NCI-H2081 treated with DMSO at 0.1 percent for 48 hours (cell line): ENCODE results near the gene DCST1.

ENCODE experiments used
- DNase-seq: peaks from one replicate; lab custom pipeline; 2025; lab: John Stamatoyannopoulos, UW

Gene DCST1

DNA sequence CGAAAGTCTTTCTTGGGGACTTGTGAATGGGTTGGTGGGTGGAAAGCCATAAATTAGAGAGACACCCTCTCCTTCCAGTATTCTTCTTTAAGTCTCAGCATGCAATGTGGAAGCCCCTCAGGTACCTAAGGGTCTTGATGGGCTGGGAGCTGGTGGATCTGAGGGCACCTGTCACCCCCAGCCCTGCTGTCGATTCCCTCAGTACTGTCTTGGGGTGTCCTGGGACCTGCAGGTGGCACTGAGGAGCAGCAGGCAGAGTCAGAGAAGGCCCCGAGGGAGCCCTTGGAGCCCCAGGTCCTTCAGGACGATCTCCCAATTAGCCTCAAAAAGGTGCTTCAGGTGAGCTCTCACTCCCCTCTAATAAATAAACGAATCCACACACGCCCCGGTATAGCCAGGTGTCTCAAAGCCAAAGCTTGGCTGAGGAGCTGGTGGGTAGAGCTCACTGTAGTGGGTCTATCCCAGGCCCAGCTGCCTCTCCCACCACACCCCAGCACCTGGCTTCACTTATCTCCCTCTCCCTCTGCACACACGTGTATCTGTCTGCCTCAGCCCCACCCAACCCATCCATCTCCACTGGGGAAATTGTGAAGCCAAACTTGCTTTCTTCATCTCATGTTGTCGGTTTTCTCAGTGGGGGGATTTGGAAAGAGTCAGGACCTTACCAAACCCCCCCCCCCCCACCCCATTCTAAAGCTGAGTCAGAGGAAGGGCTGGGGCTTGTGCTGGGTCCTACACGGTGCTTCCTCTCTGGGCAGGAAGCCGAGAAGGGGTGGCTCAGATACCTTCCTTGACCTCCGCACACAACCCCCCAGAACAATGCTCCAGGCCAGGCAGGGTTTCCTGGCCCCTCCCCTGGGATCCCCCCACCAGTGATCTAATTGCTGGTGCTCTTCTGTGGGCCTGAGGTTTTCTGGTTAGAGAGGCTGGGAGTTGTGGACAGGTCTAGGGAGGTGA, 19.1 kb downstream of the DCST1 start:
- no peak for DNase-seq

DNA sequence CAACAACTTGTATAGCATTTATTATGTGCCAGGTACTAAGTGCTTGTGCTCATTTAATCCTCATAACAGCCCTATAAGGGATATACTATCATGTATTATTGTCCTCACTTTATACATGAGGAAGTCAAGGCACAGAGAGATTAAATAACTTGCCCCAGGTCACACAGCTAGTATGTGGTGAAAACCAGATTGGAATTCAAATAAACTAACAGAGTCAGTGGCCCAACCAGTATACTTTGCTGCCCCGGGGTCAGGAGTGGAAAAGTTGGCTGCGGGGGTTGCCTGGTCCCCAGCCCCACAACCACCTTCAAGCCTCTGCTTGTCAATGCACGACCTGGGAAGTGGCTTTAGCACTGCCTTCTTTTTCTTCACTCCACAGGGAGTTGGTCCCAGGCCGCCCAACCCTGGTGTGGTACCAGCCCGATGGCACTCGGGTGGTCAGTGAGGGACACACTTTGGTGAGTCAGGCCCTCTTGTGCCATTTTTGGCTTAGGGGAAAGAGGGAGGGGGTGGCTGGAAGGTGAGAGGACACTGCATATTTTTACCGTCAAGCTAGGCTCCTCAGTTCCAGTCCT, 20.0 kb downstream of the DCST1 start:
- no peak for DNase-seq

DNA sequence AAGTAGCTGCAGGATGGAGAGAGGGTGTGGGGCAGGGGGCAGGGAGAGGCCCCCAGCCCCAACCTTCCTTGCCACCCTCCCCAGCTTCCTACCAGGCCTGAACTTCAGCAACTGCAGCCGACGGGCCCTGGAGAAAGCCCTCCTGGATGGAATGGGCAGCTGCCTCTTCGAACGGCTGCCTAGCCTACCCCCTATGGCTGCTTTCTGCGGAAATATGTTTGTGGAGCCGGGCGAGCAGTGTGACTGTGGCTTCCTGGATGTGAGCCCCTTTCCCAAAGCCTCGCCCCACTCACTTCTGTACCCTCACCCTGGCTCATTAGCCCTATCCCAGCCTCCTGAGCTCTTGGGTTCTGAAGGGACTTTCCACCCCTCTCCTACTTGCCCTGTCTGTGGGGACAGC, 23.5 kb downstream of the DCST1 start:
- no peak for DNase-seq

DNA sequence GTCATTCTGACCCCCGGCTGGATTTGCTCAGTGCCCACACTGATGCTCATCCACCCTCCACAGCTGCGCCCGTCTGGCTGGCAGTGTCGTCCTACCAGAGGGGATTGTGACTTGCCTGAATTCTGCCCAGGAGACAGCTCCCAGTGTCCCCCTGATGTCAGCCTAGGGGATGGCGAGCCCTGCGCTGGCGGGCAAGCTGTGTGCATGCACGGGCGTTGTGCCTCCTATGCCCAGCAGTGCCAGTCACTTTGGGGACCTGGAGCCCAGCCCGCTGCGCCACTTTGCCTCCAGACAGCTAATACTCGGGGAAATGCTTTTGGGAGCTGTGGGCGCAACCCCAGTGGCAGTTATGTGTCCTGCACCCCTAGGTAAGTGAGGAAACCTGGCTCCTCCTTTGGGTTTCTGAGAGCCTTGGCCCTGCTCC, 24.2 kb downstream of the DCST1 start:
- no peak for DNase-seq

DNA sequence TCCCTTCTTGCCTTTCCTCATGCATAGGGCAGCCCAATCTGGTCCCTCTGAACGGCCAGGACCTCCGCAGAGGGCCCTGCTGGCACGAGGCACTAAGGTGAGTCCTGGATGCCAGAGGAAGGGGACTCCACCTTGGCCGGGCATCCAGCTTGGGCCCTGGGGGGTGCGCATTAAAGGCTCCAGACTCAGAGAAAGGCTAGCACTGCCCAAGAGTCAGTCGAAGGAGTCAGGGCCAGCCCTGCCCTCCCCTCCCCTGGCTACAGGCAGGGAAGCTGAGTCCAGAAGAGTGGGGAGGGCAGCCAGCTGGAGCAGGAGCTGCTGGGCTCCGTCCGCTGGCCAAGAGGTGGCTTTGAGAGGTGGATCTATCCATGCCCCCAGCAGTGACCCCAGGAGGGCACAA, 27.1 kb downstream of the DCST1 start:
- no peak for DNase-seq

DNA sequence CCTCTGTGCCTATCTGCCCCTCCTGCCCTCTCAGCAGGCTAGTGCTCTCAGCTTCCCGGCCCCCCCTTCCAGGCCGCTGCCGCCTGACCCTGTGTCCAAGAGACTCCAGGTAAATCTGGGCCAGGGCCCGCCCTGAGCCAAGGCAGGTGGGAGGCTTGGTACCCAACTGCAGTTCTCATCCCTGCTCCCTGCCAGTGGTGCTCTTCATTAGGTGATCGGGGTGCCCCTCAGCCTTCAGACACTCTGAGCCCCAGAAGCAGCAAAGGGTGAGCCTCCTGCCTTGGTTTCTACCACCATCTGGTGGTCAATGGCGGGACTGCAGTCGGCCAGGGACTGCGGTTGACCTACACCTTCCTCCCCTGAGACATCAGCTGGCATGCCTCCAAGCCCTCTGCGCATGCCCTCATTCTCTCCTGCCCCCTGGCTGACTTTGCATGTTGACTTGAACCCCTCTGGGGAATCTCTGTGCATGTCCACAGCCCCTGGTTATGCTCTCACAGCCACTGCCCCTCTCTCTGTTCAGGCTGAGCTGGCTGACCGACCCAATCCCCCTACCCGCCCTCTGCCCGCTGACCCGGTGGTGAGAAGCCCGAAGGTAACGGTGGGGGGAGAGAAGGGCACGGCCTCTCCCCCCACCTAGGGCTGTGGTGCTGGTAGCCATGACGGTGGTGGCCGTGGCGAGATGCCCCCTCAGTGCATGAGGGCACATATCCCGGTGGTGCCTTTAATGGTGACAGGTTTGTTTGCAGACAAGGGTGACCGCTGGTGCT, 27.9 kb downstream of the DCST1 start:
- peak; percentile 48 for DNase-seq

DNA sequence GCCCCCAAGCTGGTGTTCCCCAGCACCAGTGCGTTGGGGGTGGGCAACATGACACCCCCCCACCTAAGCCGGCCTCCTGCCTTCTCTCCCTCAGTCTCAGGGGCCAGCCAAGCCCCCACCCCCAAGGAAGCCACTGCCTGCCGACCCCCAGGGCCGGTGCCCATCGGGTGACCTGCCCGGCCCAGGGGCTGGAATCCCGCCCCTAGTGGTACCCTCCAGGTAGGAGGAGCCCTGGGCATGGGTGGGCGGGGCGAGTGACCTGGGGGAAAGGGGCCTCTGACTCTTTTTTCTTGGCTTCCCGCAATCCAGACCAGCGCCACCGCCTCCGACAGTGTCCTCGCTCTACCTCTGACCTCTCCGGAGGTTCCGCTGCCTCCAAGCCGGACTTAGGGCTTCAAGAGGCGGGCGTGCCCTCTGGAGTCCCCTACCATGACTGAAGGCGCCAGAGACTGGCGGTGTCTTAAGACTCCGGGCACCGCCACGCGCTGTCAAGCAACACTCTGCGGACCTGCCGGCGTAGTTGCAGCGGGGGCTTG, 28.6 kb downstream of the DCST1 start:
- no peak for DNase-seq

DNA sequence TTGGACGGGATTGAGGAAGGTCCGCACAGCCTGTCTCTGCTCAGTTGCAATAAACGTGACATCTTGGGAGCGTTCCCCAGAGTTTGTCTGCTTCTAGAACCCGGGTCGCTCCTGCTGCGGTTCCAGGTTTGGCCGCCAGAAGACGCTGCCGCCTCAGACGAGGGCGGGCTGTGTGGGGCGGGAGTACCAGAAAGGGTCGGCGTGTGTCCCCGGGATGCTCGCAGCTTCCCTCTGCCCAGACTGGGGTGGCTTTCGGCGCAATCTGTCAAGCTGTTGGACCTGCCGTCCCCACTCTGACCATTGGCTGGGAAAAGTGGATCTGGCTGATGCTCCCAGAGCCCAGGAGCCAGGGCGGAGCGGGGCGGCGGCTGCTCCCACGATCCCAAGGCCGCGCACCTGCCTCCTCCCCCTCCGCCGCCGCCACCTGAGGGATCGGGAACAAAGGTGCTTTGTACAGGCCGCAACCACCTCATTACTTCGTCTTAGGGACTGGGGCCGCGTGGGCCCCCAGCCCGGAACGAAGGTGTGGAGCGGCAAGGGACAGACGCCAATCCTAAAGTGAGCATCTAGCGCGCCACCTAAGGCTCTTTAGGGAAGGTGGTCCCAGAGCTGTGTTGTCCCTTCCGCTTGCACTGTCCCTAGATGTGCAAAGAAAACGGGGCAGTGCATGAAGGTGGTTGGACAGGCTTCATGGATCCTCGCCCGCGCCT, 29.2 kb downstream of the DCST1 start:
- DNase-seq, result no peak

DNA sequence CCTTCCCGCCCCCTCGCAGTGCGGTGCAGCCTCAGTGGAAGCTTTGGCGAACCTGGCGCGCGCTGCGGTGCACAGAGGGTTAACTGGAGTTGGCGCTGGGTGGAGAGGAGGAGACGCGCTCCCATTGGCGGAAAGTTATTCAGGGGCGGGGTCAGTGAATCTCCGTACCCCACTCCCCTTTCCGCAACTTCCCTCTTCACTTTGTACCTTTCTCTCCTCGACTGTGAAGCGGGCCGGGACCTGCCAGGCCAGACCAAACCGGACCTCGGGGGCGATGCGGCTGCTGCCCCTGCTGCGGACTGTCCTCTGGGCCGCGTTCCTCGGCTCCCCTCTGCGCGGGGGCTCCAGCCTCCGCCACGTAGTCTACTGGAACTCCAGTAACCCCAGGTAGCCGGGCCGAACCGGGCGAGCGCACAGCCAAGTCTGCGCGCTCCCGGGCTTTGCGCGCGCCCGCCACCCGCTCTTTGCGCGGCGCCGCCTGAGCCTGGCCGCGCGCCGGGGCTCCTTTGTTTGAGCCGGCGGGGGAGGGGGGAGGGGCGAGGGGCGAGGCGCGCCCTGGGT, 30.0 kb downstream of the DCST1 start, which contains the start of gene EFNA4:
Gene EFNA4, plus strand, starts transcription at position 191 of the 561 bp plus-strand sequence. Its CDS starts 84 bp downstream, at position 275.
- no peak for DNase-seq

DNA sequence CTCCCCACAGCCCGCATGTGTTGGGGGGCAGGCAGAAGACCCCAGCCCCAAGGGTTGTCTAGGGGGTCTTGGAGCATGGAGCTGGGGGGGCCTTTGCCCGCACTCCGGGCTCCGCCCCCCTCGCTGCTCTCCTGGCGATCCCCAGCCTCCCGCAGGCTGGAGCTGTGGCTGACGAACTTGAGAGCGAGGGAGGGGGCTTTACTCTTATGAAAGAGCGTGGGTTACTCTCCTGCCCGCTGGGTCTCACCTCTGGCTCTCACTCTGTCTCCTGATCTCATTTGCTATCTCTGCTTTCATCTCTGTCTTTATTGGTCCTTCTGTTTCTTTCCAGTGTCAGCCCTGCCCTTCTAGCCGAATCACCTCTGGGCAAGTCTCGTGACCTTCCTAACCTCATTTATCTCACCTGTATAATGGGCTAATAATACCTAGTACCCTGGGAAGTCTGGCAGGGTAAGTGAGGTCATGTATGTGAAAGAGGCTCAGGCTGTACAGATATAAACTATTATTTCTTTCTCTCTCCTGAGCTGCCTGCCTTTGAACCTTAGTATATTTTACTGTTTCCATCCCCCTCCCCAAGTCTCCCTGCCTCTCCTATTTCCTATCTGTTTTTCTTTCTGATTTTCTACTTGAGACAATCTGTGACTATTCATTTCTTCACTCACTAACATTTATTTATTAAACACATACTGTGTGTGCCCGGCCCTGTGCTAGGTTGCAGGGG, 30.6 kb downstream of the DCST1 start:
- no peak for DNase-seq

DNA sequence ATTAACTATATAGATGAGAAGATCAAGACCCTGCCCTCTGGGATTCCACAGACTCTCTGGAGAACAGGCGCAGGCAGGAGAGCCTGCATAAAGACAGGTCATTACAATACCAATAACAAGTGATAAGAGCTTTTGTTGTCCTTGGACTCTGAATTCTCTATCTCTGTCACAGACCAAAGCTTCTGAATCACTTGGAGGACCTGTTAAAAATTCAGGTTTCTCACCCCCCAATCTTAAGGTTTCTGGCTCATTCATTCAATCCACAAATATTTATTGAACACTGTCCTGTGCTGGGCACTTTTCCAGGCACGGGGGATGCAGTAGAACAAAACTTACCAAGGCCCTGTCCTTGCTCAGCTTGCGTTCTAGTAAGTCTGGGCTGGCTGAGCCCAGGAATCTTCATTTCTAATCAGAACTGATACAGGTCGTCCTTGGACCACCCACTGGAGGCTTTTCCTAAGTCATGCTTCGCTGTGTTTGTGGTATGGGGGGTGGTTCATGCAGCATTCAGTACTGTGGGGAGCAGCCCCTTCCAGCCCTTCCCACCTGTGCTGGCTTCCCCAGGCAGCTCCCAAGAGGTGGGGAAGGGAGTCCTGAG, 31.3 kb downstream of the DCST1 start:
- no peak for DNase-seq

DNA sequence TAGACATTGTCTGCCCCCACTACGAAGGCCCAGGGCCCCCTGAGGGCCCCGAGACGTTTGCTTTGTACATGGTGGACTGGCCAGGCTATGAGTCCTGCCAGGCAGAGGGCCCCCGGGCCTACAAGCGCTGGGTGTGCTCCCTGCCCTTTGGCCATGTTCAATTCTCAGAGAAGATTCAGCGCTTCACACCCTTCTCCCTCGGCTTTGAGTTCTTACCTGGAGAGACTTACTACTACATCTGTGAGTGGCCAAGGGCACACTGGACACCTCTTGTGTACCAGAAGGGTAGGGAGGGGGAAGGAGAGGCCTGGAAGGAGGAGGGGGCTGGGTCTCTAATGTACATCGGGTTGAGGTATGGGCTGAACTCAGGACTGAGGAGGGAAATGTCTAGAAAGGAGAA, 33.2 kb downstream of the DCST1 start:
- DNase-seq, result no peak

DNA sequence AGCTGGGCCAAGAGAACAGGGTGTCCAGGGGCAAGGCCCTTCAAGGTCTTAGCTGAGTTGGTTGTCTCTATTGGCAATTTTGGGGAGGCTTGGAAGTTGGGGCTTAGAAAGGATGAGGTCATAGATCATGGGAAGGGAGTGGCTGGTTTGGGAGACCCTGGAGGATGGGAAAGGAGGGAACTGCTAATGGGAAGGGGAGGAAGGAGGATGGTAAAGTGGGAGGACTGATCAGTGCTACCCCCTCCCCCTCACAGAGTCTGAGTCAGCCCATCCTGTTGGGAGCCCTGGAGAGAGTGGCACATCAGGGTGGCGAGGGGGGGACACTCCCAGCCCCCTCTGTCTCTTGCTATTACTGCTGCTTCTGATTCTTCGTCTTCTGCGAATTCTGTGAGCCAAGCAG, 35.0 kb downstream of the DCST1 start:
- no peak for DNase-seq

DNA sequence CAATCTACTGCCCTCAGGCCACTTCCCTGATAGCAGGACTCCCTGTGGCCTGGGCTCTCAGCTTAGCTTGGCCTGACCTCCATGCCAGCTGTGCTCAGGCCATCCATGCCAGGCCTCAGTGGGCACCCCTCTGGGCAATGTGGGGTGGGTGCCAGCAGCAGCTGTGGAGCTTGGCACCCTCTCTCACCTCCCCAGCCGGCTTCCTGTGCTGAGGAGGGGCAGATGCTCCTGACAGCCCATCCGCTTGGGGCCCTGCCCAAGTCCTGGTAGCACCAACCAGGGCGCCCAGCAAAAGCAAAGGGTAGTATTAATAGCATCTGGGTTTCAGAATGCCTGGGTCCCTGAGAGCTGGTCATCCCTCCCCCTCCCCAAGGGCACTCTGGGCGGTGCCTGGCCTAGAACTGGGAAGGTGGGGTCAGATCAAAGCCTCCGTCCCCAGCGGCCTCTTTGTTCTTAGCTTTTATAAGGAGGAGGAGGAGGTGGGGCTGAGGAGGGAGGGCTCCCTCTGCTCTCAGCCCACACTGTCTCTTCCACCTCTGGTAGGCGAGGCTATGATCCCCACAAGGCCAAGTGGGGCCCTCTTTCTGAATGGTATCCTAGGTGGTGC, 36.0 kb downstream of the DCST1 start:
- DNase-seq, result peak; percentile 46

DNA sequence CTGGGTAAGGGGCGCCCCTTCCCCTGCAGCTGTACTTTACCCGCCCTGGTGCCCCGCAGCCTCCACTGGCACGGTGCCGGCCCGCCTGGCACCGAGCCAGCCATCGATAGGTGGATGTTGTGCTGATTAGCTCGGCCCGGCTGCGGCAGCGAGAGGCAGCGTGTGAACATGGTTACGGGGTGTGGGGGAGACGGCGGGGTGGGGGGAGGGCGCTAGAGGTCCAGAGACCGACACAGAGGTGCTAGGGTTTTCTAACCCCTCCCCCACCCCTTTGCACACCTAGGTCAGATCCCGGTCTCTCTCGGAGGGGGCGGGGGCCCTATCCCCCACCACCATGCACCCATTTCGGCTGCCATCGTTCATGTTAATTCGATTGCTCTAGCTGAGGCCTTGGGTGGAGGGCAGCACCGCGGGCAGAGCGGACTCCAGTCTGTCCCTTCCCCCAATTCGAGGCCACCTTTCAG, 36.6 kb downstream of the DCST1 start:
- no peak for DNase-seq

DNA sequence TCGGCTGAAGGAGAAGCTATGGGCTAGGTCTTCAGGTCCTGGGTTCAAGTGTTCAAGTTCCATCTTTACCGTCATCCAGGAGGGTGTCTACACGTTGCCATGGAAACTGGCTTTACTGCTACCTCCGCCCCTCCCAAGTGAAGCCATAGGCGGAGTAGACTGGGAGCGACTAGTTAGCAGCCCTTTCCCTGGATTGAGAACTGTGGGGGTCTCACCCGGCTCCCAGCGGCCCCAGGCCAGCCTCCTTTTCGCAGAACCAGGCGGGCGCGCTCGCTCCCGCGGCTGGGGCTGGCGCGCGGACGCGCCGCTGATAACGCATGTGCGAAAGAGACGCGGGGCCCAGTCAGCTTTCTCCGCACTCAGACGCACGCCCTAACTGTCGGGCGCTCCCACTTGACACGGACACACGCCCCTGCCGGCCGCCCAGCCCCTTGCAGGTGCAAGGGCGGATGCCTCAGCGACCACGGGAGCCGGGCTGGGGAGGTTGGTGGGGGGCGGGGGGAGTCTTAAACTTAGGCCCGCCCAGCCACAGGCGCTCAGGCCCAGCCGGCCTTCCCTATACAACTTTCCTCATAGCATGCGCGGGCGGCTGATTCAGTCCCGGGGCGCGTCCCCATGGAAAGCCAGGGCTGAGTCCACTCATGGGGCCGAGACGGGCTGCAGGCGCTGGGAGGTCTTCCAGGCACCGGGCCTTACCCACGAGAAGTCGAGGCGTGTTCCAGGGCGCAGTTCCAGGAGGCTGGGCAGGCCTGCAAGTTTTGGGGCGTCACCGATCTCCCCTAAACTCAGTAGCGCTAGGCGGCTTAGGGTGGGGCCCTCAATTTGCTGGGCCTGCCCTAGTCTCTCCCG, 37.3 kb downstream of the DCST1 start:
- DNase-seq, result no peak

DNA sequence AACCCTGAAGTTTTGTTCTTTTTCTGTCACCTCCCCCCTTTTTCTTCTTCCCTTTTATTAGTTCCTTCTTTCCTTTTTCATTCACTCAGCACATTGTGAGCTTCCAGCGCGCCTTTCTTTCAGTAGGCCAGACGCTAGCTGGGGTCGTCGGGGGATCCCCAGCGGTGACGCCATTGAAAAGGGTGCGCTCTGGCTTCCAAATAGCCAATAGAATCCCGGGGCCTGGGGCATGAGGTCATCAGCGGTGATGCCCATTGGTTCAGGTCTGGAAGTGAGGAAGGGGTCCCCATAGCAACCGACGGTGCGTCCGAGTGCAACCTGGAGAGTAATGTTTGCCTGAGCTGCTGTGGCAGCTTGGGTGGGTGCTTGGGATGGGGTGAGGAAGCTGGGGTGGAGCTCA, 38.1 kb downstream of the DCST1 start:
- DNase-seq, result no peak

DNA sequence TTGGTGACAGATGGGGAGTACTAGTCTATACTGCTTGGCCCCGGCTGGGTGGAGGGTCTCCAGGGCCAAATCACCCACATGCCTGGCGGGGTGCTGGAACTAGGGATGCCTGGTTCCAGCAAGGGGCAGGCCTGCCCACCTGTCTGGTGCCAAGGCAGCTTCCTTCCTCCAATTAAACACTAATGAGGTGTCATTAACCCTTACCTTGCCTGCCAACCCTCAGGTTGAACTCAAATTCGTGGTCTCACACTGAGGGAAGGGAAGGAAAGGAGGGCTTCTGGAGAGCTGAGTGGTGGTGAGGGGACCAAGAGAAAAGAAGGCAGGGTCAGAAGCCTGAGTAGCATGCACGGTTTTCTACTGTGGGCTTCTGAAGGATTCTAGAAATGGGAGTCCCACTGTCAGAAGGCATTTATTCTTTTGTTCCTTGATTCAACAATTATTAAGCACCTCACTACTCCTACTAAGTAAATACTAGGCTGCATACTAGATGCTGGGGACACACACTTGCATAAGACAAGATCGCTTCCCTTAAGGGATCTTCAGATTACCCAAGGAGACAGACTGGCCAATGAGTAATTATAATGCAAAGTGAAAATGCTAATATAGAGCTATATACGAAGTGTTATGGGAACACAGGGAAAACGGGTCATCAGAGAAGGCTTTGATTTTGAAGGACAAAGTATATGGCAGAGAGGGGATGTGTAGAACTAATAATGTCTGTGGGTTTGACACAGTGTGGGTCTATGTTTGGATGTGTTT, 39.1 kb downstream of the DCST1 start:
- no peak for DNase-seq
